GM18870 (cell line): ENCODE measurements around the gene CYLD.

Experiments used
- ATAC-seq: cut with Tn5 transposase; IDR thresholded peaks from one replicate; pipeline ENCODE4 v1.9.1; 2021; ENCODE audit warnings: moderate library complexity; ENCODE audit not compliant: unreplicated experiment

Gene CYLD

GRCh38 chr16:50814541-50814940 is 72.7 kb downstream of the CYLD start:
- no peak for ATAC-seq

- ATAC-seq = no peak
Measured at GRCh38 chr16:50815382-50815781, 73.5 kb downstream of the CYLD start.

- no peak for ATAC-seq
Measured at GRCh38 chr16:50816901-50817555, 75.1 kb downstream of the CYLD start.

- ATAC-seq = no peak
Measured at GRCh38 chr16:50818380-50818779, 76.5 kb downstream of the CYLD start.

- no peak for ATAC-seq
Measured at GRCh38 chr16:50819706-50820105, 77.8 kb downstream of the CYLD start.

GRCh38 chr16:50820225-50820624 is 78.3 kb downstream of the CYLD start:
- no peak for ATAC-seq

- ATAC-seq = no peak
Measured at GRCh38 chr16:50821586-50821985, 79.7 kb downstream of the CYLD start.

GRCh38 chr16:50822671-50823070 is 80.8 kb downstream of the CYLD start:
- no peak for ATAC-seq

GRCh38 chr16:50826797-50827316 is 85.0 kb downstream of the CYLD start:
- ATAC-seq = no peak

GRCh38 chr16:50828164-50828702 is 86.3 kb downstream of the CYLD start:
- ATAC-seq = no peak

GRCh38 chr16:50830698-50831097 is 88.8 kb downstream of the CYLD start:
- no peak for ATAC-seq

GRCh38 chr16:50831751-50832150 is 89.9 kb downstream of the CYLD start:
- ATAC-seq = no peak

GRCh38 chr16:50833929-50834328 is 92.0 kb downstream of the CYLD start:
- ATAC-seq = no peak

GRCh38 chr16:50834701-50835100 is 92.8 kb downstream of the CYLD start:
- ATAC-seq = no peak

GRCh38 chr16:50835358-50836060 is 93.6 kb downstream of the CYLD start:
- no peak for ATAC-seq

- ATAC-seq = no peak
Measured at GRCh38 chr16:50836121-50836621, 94.3 kb downstream of the CYLD start.

- ATAC-seq = no peak
Measured at GRCh38 chr16:50837324-50837723, 95.4 kb downstream of the CYLD start.

- no peak for ATAC-seq
Measured at GRCh38 chr16:50838165-50838564, 96.3 kb downstream of the CYLD start.

- ATAC-seq = no peak
Measured at GRCh38 chr16:50838885-50839284, 97.0 kb downstream of the CYLD start.

GRCh38 chr16:50839356-50839755 is 97.5 kb downstream of the CYLD start:
- ATAC-seq = no peak

GRCh38 chr16:50839920-50840729 is 98.2 kb downstream of the CYLD start:
- ATAC-seq = no peak
